BLaER1 treated with 17β-estradiol and CSF1 and Interleukin-3, amounts not matched to agents 10 nM and 100 nM (cell line): Measurements from ENCODE around the gene NCR1.
"Not testable (repeated sequence)": the region's sequence is repeated elsewhere in the genome, so short reads cannot be mapped to it uniquely, and the experiment has no call there.

Experiments used
- H3K27ac ChIP-seq, 11 experiments: shearing (Covaris generic); formaldehyde crosslinking; 2 replicates each; pipeline ENCODE4 v1.8.1; 2022
- H3K27me3 ChIP-seq, 11 experiments: shearing (Covaris generic); formaldehyde crosslinking; 2 replicates each; pipeline ENCODE4 v1.8.1; 2022
- H3K36me3 ChIP-seq, 11 experiments: shearing (Covaris generic); formaldehyde crosslinking; 2 replicates each; pipeline ENCODE4 v1.8.1; 2022
- H3K4me1 ChIP-seq, 10 experiments: shearing (Covaris generic); formaldehyde crosslinking; 2 replicates each; pipeline ENCODE4 v1.8.1; 2022
- H3K4me2 ChIP-seq, 11 experiments: shearing (Covaris generic); formaldehyde crosslinking; 2 replicates each; pipeline ENCODE4 v1.8.1; 2022
- H3K4me3 ChIP-seq, 10 experiments: shearing (Covaris generic); formaldehyde crosslinking; 2 replicates each; pipeline ENCODE4 v1.8.1; 2022
- H3K9ac ChIP-seq, 11 experiments: shearing (Covaris generic); formaldehyde crosslinking; 2 replicates each; pipeline ENCODE4 v1.8.1; 2022
- H3K9me3 ChIP-seq, 11 experiments: shearing (Covaris generic); formaldehyde crosslinking; replicated peaks in 1 of 11; 2 replicates each; pipeline ENCODE4 v1.8.1; 2022
- H4K20me1 ChIP-seq, 11 experiments: shearing (Covaris generic); formaldehyde crosslinking; 2 replicates each; pipeline ENCODE4 v1.8.1; 2022
- Cebpa-rat ChIP-seq, 11 experiments: shearing (Covaris generic); IDR thresholded peaks; 2 replicates each; pipeline ENCODE4 v1.8.1; 2022

NCR1 gene

GRCh38 chr19:54921082-54921481 lies 15.1 kb downstream of the NCR1 start:
- Histone ChIP-seq H4K20me1 (no peaks in the 10 kb centered on the region), H3K27ac (no peak overlapping the region), H3K27me3 (peaks cover 0 to 19% (median 0%) of the 10 kb centered on the region in 11 experiments; a peak in 5 of 22 replicates), H3K9me3 (peaks cover 0 to 7% (median 0%) of the 10 kb centered on the region in 11 experiments; a peak in 3 of 22 replicates), H3K4me3 (no peak overlapping the region), H3K9ac (no peak overlapping the region), H3K4me1 (peaks cover 31 to 60% (median 55%) of the 10 kb centered on the region in 10 experiments), H3K4me2 (peak overlapping the region in 7 of 11 experiments; percentile 44 to 82 (median 77); a peak in 11 of 22 replicates), H3K36me3 (no peaks in the 10 kb centered on the region)
- no peak for TF ChIP-seq Cebpa-rat (IDR thresholded peaks at IDR 0.05)

GRCh38 chr19:54923276-54923675 lies 17.3 kb downstream of the NCR1 start:
- Histone ChIP-seq H3K9me3 (peaks cover 15 to 23% (median 17%) of the 10 kb centered on the region in 11 experiments), H3K36me3 (no peaks in the 10 kb centered on the region), H3K27ac (no peak overlapping the region), H4K20me1 (no peaks in the 10 kb centered on the region), H3K4me1 (peaks cover 10 to 38% (median 33%) of the 10 kb centered on the region in 10 experiments), H3K9ac (no peak overlapping the region), H3K27me3 (peaks cover 0 to 6% (median 0%) of the 10 kb centered on the region in 11 experiments; a peak in 4 of 22 replicates), H3K4me3 (no peak overlapping the region), H3K4me2 (peak overlapping the region in 9 of 11 experiments; percentile 16 to 72 (median 46); a peak in 14 of 22 replicates)
- no peak for TF ChIP-seq Cebpa-rat (IDR thresholded peaks at IDR 0.05)

GRCh38 chr19:54928299-54928698 lies 22.4 kb downstream of the NCR1 start:
- no peak overlapping the region for H3K9ac ChIP-seq
- no peaks in the 10 kb centered on the region for H3K36me3 ChIP-seq
- H3K4me2 ChIP-seq = no peak overlapping the region
- H3K9me3 ChIP-seq = peaks cover 21 to 32% (median 27%) of the 10 kb centered on the region in 11 experiments
- no peaks in the 10 kb centered on the region for H3K27me3 ChIP-seq
- H4K20me1 ChIP-seq = no peaks in the 10 kb centered on the region
- TF ChIP-seq Cebpa-rat (IDR thresholded peaks at IDR 0.05) = no peak
- H3K4me3 ChIP-seq = no peak overlapping the region
- H3K4me1 ChIP-seq = peaks cover 3 to 9% (median 6%) of the 10 kb centered on the region in 10 experiments; a peak in 17 of 20 replicates
- H3K27ac ChIP-seq = no peak overlapping the region

- no peak overlapping the region for H3K4me3 ChIP-seq
- no peak overlapping the region for H3K9ac ChIP-seq
Observed at GRCh38 chr19:54937926-54938325, 32.0 kb downstream of the NCR1 start.

GRCh38 chr19:54938906-54939305 lies 33.0 kb downstream of the NCR1 start:
- H3K9ac ChIP-seq = no peak overlapping the region
- peaks cover 18 to 30% (median 25%) of the 10 kb centered on the region in 10 experiments for H3K4me1 ChIP-seq
- no peaks in the 10 kb centered on the region for H3K36me3 ChIP-seq
- TF ChIP-seq Cebpa-rat (IDR thresholded peaks at IDR 0.05) = no peak
- no peak overlapping the region for H3K27ac ChIP-seq
- H3K4me2 ChIP-seq = no peak overlapping the region
- H3K9me3 ChIP-seq = no peaks in the 10 kb centered on the region; a peak in 1 of 22 replicates
- H3K4me3 ChIP-seq = no peak overlapping the region
- H4K20me1 ChIP-seq = no peaks in the 10 kb centered on the region
- no peaks in the 10 kb centered on the region for H3K27me3 ChIP-seq

More at GRCh38 chr19:54937926-54938325, 32.0 kb downstream of the NCR1 start:
- Histone ChIP-seq H3K27ac (no peak overlapping the region; a peak in 1 of 22 replicates), H3K27me3 (no peaks in the 10 kb centered on the region), H3K4me1 (peaks cover 18 to 30% (median 25%) of the 10 kb centered on the region in 10 experiments), H3K9me3 (no peaks in the 10 kb centered on the region; a peak in 1 of 22 replicates), H4K20me1 (no peaks in the 10 kb centered on the region), H3K36me3 (no peaks in the 10 kb centered on the region), H3K4me2 (peak overlapping the region in 10 of 11 experiments; percentile 14 to 63 (median 50); a peak in 19 of 22 replicates)
- no peak for TF ChIP-seq Cebpa-rat (IDR thresholded peaks at IDR 0.05)

GRCh38 chr19:54939538-54939937 lies 33.6 kb downstream of the NCR1 start:
- not testable (repeated sequence) for H3K27me3 ChIP-seq, H3K27ac ChIP-seq, H3K9me3 ChIP-seq, H3K4me3 ChIP-seq, H4K20me1 ChIP-seq, H3K36me3 ChIP-seq, H3K9ac ChIP-seq, H3K4me2 ChIP-seq
- H3K4me1 ChIP-seq = peaks cover 18 to 30% (median 25%) of the 10 kb centered on the region in 10 experiments

GRCh38 chr19:54943772-54944361 lies 37.9 kb downstream of the NCR1 start:
- not testable (repeated sequence) for H4K20me1 ChIP-seq, H3K4me3 ChIP-seq, H3K4me2 ChIP-seq, H3K9me3 ChIP-seq, H3K9ac ChIP-seq, H3K27ac ChIP-seq, H3K27me3 ChIP-seq, H3K36me3 ChIP-seq
- peaks cover 7 to 15% (median 12%) of the 10 kb centered on the region in 10 experiments for H3K4me1 ChIP-seq

- Histone ChIP-seq H3K4me3 (no peak within 1 kb of the TSS), H3K27me3 (no peaks in the 10 kb centered on the region), H4K20me1 (no peaks in the 10 kb centered on the region), H3K36me3 (no peaks in the 10 kb centered on the region), H3K4me2 (no peak within 1 kb of the TSS), H3K4me1 (peaks cover 21 to 31% (median 26%) of the 10 kb centered on the region in 10 experiments), H3K27ac (no peak within 1 kb of the TSS), H3K9me3 (no peaks in the 10 kb centered on the region; a peak in 1 of 22 replicates), H3K9ac (no peak within 1 kb of the TSS)
- TF ChIP-seq Cebpa-rat (IDR thresholded peaks at IDR 0.05) = no peak
Observed at GRCh38 chr19:54947381-54947780, 41.4 kb downstream of the NCR1 start, which contains the start of gene NLRP7. TSS of gene NLRP7 (minus strand) at chr19:54947530.

GRCh38 chr19:54949412-54949811 lies 43.5 kb downstream of the NCR1 start:
- Histone ChIP-seq H3K4me3 (no peak overlapping the region), H3K27me3 (no peaks in the 10 kb centered on the region), H4K20me1 (no peaks in the 10 kb centered on the region), H3K9me3 (no peaks in the 10 kb centered on the region), H3K27ac (no peak overlapping the region), H3K4me1 (peaks cover 21 to 51% (median 33%) of the 10 kb centered on the region in 10 experiments), H3K36me3 (no peaks in the 10 kb centered on the region), H3K9ac (no peak overlapping the region), H3K4me2 (peak overlapping the region in 6 of 11 experiments; percentile 28 to 80 (median 51); a peak in 6 of 22 replicates)
- no peak for TF ChIP-seq Cebpa-rat (IDR thresholded peaks at IDR 0.05)

- H3K4me2 ChIP-seq = peak overlapping the region in 10 of 11 experiments; percentile 23 to 80 (median 52); a peak in 13 of 22 replicates
- H3K36me3 ChIP-seq, H3K4me3 ChIP-seq, H3K9me3 ChIP-seq, H4K20me1 ChIP-seq, H3K9ac ChIP-seq, H3K27me3 ChIP-seq: not testable (repeated sequence)
- 0 out of 22 replicates have a peak overlapping the region, but pooled peaks of 1 of the 11 experiments have one; percentile 58 for H3K27ac ChIP-seq
- H3K4me1 ChIP-seq = peaks cover 21 to 63% (median 37%) of the 10 kb centered on the region in 10 experiments
Observed at GRCh38 chr19:54950580-54950979, 44.6 kb downstream of the NCR1 start.
